Measurements from ENCODE around the gene CELF5. TPM values are rescaled to one million over a fixed set of nuclear protein-coding genes. Genes with fewer than 3 reads are reported as not detected.
A peak's percentile ranks its signal among the peaks of the same experiment; 100 is the strongest.

Gene CELF5
- total and polyA plus RNA-seq, 2 donors (not counting 1 experiment from before 2014, with no cell fraction given): 0.15 TPM; not detected in 1

GRCh38 chr19:3225677-3226093, 1.2 kb downstream of the CELF5 start:
- H3K4me3 Mint-ChIP-seq: peak overlapping the region; percentile 29
- H3K9me3 ChIP-seq (ENCODE audit: control extremely low read depth in 1 of 3, control insufficient read depth in 2 of 3, insufficient read depth in 1 of 3, low read length in 2 of 3): peaks cover 0 to 8% (median 0%) of the 10 kb centered on the region in 3 donors
- peaks cover 0 to 5% of the 10 kb centered on the region in 2 donors for H3K4me1 ChIP-seq (ENCODE audit: control insufficient read depth in 2 of 2, insufficient read depth in 2 of 2, low read length in 2 of 2)
- ATAC-seq (ENCODE audit: low read depth) (no peak), DNase-seq (peak; percentile 27)
- no peaks in the 10 kb centered on the region for H3K36me3 ChIP-seq (replicated peaks in 1 of 2; ENCODE audit: control extremely low read depth in 1 of 2, control insufficient read depth in 1 of 2, extremely low read depth in 1 of 2, insufficient read depth in 2 of 2, low read length in 1 of 2)
- no peak overlapping the region for H3K27ac ChIP-seq (ENCODE audit: low read length in 2 of 2)
- CTCF ChIA-PET: no interaction called here
- 50% methylated on average over 11 of the region's 16 CpGs for WGBS (ENCODE audit: insufficient coverage)
- no peak overlapping the region for H3K4me3 ChIP-seq (ENCODE audit: control extremely low read depth in 1 of 5, extremely low read depth in 1 of 5, insufficient read depth in 1 of 5, low read depth in 2 of 5, low read length in 4 of 5)
- H3K9me3 Mint-ChIP-seq (ENCODE audit: insufficient read depth): no peaks in the 10 kb centered on the region
- POLR2A ChIA-PET: no interaction called here
- no peaks in the 10 kb centered on the region for H4K20me1 ChIP-seq (ENCODE audit: control insufficient read depth, insufficient read depth, low read length, poor library complexity, severe bottlenecking)
- H2AFZ ChIP-seq (ENCODE audit: insufficient read depth, low read depth, low read length, poor library complexity, severe bottlenecking): no peak overlapping the region
- H3K27me3 ChIP-seq (replicated peaks in 1 of 4; ENCODE audit: control extremely low read depth in 1 of 4, control insufficient read depth in 3 of 4, insufficient read depth in 4 of 4, low read length in 3 of 4): peaks cover 0 to 66% (median 19%) of the 10 kb centered on the region in 4 experiments
- H3K4me1 Mint-ChIP-seq: peaks cover 7% of the 10 kb centered on the region
- no peak overlapping the region for H3K27ac Mint-ChIP-seq
- no peaks in the 10 kb centered on the region for H3K79me2 ChIP-seq (ENCODE audit: control insufficient read depth, insufficient read depth, low read length)
- peaks cover 20% of the 10 kb centered on the region for H3K27me3 Mint-ChIP-seq
- H3K4me2 ChIP-seq (replicated peaks; ENCODE audit: low read depth, low read length, poor library complexity, severe bottlenecking): no peak overlapping the region
- TF ChIP-seq EZH2 (IDR thresholded peaks at IDR 0.05; ENCODE audit: borderline replicate concordance, insufficient read depth, low read depth, low read length, poor library complexity, severe bottlenecking): no peak
- no peak for TF ChIP-seq CTCF (IDR thresholded peaks at IDR 0.05)
- intact Hi-C loops (cut with micrococcal nuclease): no loop called here
- no peak overlapping the region for H3K9ac ChIP-seq (ENCODE audit: low read length)

DNA sequence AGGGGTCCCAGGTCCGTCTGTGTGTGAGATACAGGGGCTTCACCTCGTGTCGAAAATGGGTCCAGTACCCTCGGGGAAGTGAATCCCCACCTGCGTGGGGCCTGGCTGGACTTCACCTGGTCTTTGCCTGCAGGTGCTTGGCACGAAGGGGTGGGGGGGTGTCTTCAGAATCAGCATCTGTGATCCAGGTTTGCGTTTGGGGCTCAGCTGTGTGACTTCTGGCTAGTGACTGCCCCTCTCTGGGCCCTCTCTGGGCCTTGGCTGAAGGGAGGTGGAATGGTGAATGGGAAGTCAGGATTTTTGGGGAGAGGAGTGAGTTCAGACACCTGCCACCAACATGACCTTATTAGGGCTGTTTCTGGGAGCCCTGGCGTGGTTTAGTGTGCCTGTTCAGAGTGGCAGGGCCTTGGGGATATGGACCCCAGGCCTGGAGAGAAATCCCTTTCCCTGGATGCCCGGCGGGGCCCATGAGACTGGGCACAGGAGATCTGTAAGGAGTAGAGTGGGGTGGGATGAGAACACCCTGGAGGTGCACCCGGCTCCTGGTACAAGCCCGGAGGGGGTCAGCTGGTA, 2.7 kb downstream of the CELF5 start:
- H3K4me1 Mint-ChIP-seq: peaks cover 7% of the 10 kb centered on the region
- Histone ChIP-seq H3K4me3 (ENCODE audit: control extremely low read depth in 1 of 5, extremely low read depth in 1 of 5, insufficient read depth in 1 of 5, low read depth in 2 of 5, low read length in 4 of 5) (no peak overlapping the region), H3K4me2 (replicated peaks; ENCODE audit: low read depth, low read length, poor library complexity, severe bottlenecking) (no peak overlapping the region), H4K20me1 (ENCODE audit: control insufficient read depth, insufficient read depth, low read length, poor library complexity, severe bottlenecking) (no peaks in the 10 kb centered on the region), H3K4me1 (ENCODE audit: control insufficient read depth in 2 of 2, insufficient read depth in 2 of 2, low read length in 2 of 2) (peaks cover 0 to 5% of the 10 kb centered on the region in 2 donors), H3K27ac (ENCODE audit: low read length in 2 of 2) (no peak overlapping the region), H3K9me3 (ENCODE audit: control extremely low read depth in 1 of 3, control insufficient read depth in 2 of 3, insufficient read depth in 1 of 3, low read length in 2 of 3) (peaks cover 0 to 8% (median 0%) of the 10 kb centered on the region in 3 donors), H2AFZ (ENCODE audit: insufficient read depth, low read depth, low read length, poor library complexity, severe bottlenecking) (no peak overlapping the region), H3K36me3 (replicated peaks in 1 of 2; ENCODE audit: control extremely low read depth in 1 of 2, control insufficient read depth in 1 of 2, extremely low read depth in 1 of 2, insufficient read depth in 2 of 2, low read length in 1 of 2) (no peaks in the 10 kb centered on the region), H3K9ac (ENCODE audit: low read length) (no peak overlapping the region), H3K27me3 (replicated peaks in 1 of 4; ENCODE audit: control extremely low read depth in 1 of 4, control insufficient read depth in 3 of 4, insufficient read depth in 4 of 4, low read length in 3 of 4) (peaks cover 0 to 65% (median 21%) of the 10 kb centered on the region in 4 experiments), H3K79me2 (ENCODE audit: control insufficient read depth, insufficient read depth, low read length) (no peaks in the 10 kb centered on the region)
- POLR2A ChIA-PET: no interaction called here
- H3K27ac Mint-ChIP-seq: no peak overlapping the region
- no peak overlapping the region for H3K4me3 Mint-ChIP-seq
- intact Hi-C loops (cut with micrococcal nuclease): no loop called here
- 75% methylated on average over 12 of the region's 12 CpGs for WGBS (ENCODE audit: insufficient coverage)
- H3K9me3 Mint-ChIP-seq (ENCODE audit: insufficient read depth): no peaks in the 10 kb centered on the region
- H3K27me3 Mint-ChIP-seq: peaks cover 25% of the 10 kb centered on the region
- peak; percentile 18 for DNase-seq
- TF ChIP-seq CTCF (IDR thresholded peaks at IDR 0.05) (no peak), EZH2 (IDR thresholded peaks at IDR 0.05; ENCODE audit: borderline replicate concordance, insufficient read depth, low read depth, low read length, poor library complexity, severe bottlenecking) (no peak)
- no peak for ATAC-seq (ENCODE audit: low read depth)
- CTCF ChIA-PET: interaction anchor here (0.6 kb wide), 1 partner anchor 290 kb away, joined by 3 read pairs; no protein-coding TSS in a partner anchor

Data from B cell (primary cell).